ENCODE data around the gene HSF4.

HSF4 gene

GRCh38 chr16:67169011-67169451 is 4.5 kb downstream of the HSF4 start:
- no peak for DNase-seq

GRCh38 chr16:67169642-67170167 is 5.2 kb downstream of the HSF4 start:
- DNase-seq: no peak

GRCh38 chr16:67170168-67170948 is 5.8 kb downstream of the HSF4 start, which contains the start of gene NOL3:
Gene NOL3 (plus strand): TSS chr16:67170538.
- DNase-seq: no peak

- no peak for DNase-seq
Observed at GRCh38 chr16:67170949-67171649, 6.6 kb downstream of the HSF4 start.

GRCh38 chr16:67173323-67173722 is 8.8 kb downstream of the HSF4 start:
- DNase-seq: no peak

- no peak for DNase-seq
Observed at GRCh38 chr16:67173808-67174705, 9.5 kb downstream of the HSF4 start.

- DNase-seq: no peak
Observed at GRCh38 chr16:67174706-67175231, 10.2 kb downstream of the HSF4 start.

- no peak for DNase-seq
Observed at GRCh38 chr16:67176662-67177061, 12.1 kb downstream of the HSF4 start.

- peak; percentile 51 for DNase-seq
Observed at GRCh38 chr16:67177743-67178699, 13.5 kb downstream of the HSF4 start.

- DNase-seq: no peak
Observed at GRCh38 chr16:67179421-67180080, 15.0 kb downstream of the HSF4 start.

- DNase-seq: no peak
Observed at GRCh38 chr16:67180166-67180565, 15.6 kb downstream of the HSF4 start.

GRCh38 chr16:67181346-67181745 is 16.8 kb downstream of the HSF4 start:
- DNase-seq: no peak

GRCh38 chr16:67182288-67182687 is 17.7 kb downstream of the HSF4 start:
- DNase-seq: no peak

GRCh38 chr16:67183284-67183626 is 18.7 kb downstream of the HSF4 start:
- DNase-seq: no peak

- DNase-seq: peak; percentile 93
Observed at GRCh38 chr16:67183627-67184452, 19.3 kb downstream of the HSF4 start, which contains the start of gene MATCAP1. Gene MATCAP1 (minus strand): TSS chr16:67183963. CDS start chr16:67180610, 3,353 bp downstream.

GRCh38 chr16:67184453-67184994 is 20.0 kb downstream of the HSF4 start:
- no peak for DNase-seq

GRCh38 chr16:67184995-67185650 is 20.6 kb downstream of the HSF4 start:
- no peak for DNase-seq

GRCh38 chr16:67185651-67186134 is 21.1 kb downstream of the HSF4 start:
- DNase-seq: no peak

GRCh38 chr16:67186550-67186950 is 22.0 kb downstream of the HSF4 start:
- no peak for DNase-seq
